ENCODE measurements around the gene CUBN.

DNA sequence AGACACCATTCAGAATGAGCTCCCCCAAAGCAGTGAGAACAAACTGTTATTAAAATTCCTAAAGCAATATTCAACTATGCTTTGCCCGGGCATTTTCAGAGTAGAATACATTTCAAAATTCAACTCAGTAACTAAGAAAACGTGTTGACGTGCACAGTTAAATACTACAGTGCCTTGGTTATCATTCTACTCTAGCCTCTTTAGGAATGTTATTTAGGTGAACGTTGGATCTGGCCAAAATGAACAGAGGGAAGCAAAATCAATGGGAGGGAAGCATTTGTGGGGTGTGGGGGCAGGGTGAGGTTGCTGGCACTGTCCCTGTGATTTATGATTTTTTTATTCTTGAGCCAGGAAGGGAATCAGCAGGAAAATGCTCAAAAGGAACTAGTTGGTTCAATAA lies 339.8 kb downstream of the CUBN start:
- TF ChIP-seq CTCF (conservative IDR thresholded peaks at IDR 0.05; ENCODE audit: low read depth, low read length) (no peak), EZH2 (IDR thresholded peaks at IDR 0.05; ENCODE audit: low read length, unreplicated experiment) (no peak), EZH2phosphoT487 (IDR thresholded peaks at IDR 0.05; ENCODE audit: borderline replicate concordance, low read length) (no peak)
